H1 (cell line): ENCODE results near the gene NAGA. TPM values are rescaled to one million over a fixed set of nuclear protein-coding genes. Genes with fewer than 3 reads are reported as not detected.

ENCODE experiments used
- CTCF ChIA-PET: fragments of 300-600 bp; sonication (Branson Sonifier 250); formaldehyde crosslinking; loops from one replicate; lab custom pipeline; 2021; ENCODE audit not compliant: partially characterized antibody; lab: Charles Lee
- POLR2A ChIA-PET: fragments of 300-600 bp; sonication (Branson Sonifier 250); formaldehyde crosslinking; loops from one replicate; lab custom pipeline; 2021; ENCODE audit warnings: inconsistent platforms; ENCODE audit not compliant: partially characterized antibody; lab: Charles Lee
- DNase-seq, 2 experiments: peaks; one replicate each; pipeline versions ENCODE4 v3.0.0 to v3.0.0-alpha.2; 2010 to 2022; ENCODE audit warnings: low spot score in 2 of 2, low read depth in 1 of 2, mixed read lengths in 1 of 2
- FAIRE-seq: peaks from 2 replicates; lab custom pipeline; 2011; peaks lifted over from hg19 to GRCh38; lab: Jason Lieb, UNC
- H2AFZ ChIP-seq: 2 replicates; pipeline ENCODE4 v1.8.1; 2012; ENCODE audit warnings: low read length, inconsistent platforms
- H2AK5ac ChIP-seq: 2 replicates; pipeline ENCODE4 v1.6.1; 2013; ENCODE audit warnings: low read depth, low read length
- H2BK120ac ChIP-seq: replicated peaks from 2 replicates; pipeline ENCODE3; 2013; ENCODE audit warnings: low read depth, low read length, inconsistent platforms
- H2BK12ac ChIP-seq: 2 replicates; pipeline ENCODE4 v1.6.1; 2013; ENCODE audit warnings: low read depth, low read length
- H2BK15ac ChIP-seq: 2 replicates; pipeline ENCODE4 v1.6.1; 2013; ENCODE audit warnings: low read length
- H2BK20ac ChIP-seq: 2 replicates; pipeline ENCODE4 v1.6.1; 2013; ENCODE audit warnings: low read length
- H2BK5ac ChIP-seq: 2 replicates; pipeline ENCODE4 v1.6.1; 2013; ENCODE audit warnings: low read depth, low read length
- H3K14ac ChIP-seq: 2 replicates; pipeline ENCODE4 v1.6.1; 2013; ENCODE audit warnings: inconsistent platforms; ENCODE audit not compliant: insufficient read length
- H3K18ac ChIP-seq: 2 replicates; pipeline ENCODE4 v1.6.1; 2013; ENCODE audit warnings: low read length; ENCODE audit errors: extremely low read depth
- H3K23ac ChIP-seq: 2 replicates; pipeline ENCODE4 v1.6.1; 2013; ENCODE audit warnings: inconsistent platforms; ENCODE audit not compliant: insufficient read length
- H3K23me2 ChIP-seq: 2 replicates; pipeline ENCODE4 v1.6.1; 2013; ENCODE audit warnings: low read depth, low read length
- H3K27ac ChIP-seq: 2 replicates; pipeline ENCODE4 v1.6.1; 2011; ENCODE audit warnings: low read depth, low read length, inconsistent platforms
- H3K27me3 ChIP-seq, 4 experiments: replicated peaks in 1 of 4; 1 replicate in 1 of 4; 2 replicates in 3 of 4; pipeline versions ENCODE4 v1.6.1 to v1.8.1; 2011 to 2013; ENCODE audit warnings: low read length in 3 of 4, mild to moderate bottlenecking in 3 of 4, inconsistent platforms in 2 of 4, mixed read lengths in 2 of 4, moderate library complexity in 1 of 4; ENCODE audit not compliant: control insufficient read depth in 3 of 4, insufficient read depth in 3 of 4; ENCODE audit errors: extremely low read depth in 1 of 4
- H3K36me3 ChIP-seq, 4 experiments: 2 replicates each; pipeline versions ENCODE4 v1.6.1 to v1.8.1; 2011 to 2013; ENCODE audit warnings: mild to moderate bottlenecking in 4 of 4, low read length in 3 of 4, moderate library complexity in 2 of 4, control low read depth in 1 of 4, inconsistent platforms in 1 of 4; ENCODE audit not compliant: insufficient read depth in 4 of 4, control insufficient read depth in 2 of 4
- H3K4ac ChIP-seq: replicated peaks from 2 replicates; pipeline ENCODE3; 2013; ENCODE audit warnings: low read length, low read depth, mixed read lengths, inconsistent platforms; ENCODE audit not compliant: insufficient read length
- H3K4me1 ChIP-seq, 4 experiments: replicated peaks in 1 of 4; 1 replicate in 1 of 4; 2 replicates in 3 of 4; pipeline versions ENCODE4 v1.6.1 to v1.8.1; 2011 to 2013; ENCODE audit warnings: low read length in 3 of 4, inconsistent platforms in 2 of 4, mixed read lengths in 1 of 4; ENCODE audit not compliant: insufficient read depth in 4 of 4, control insufficient read depth in 3 of 4
- H3K4me2 ChIP-seq, 2 experiments: 2 replicates each; pipeline versions ENCODE4 v1.6.1 to v1.8.1; 2011 to 2013; ENCODE audit warnings: low read depth in 2 of 2, low read length in 2 of 2, control low read depth in 1 of 2, inconsistent platforms in 1 of 2, mild to moderate bottlenecking in 1 of 2; ENCODE audit not compliant: insufficient read depth in 1 of 2
- H3K4me3 ChIP-seq, 4 experiments: fragments of 200-600, 300-600 bp in 1 of 4; sonication (generic), shearing (Covaris generic), sonication (Bioruptor Twin) in 1 of 4; 2 replicates each; pipeline versions ENCODE4 v1.5.1 to v1.8.1; 2011 to 2016; ENCODE audit warnings: low read length in 4 of 4, low read depth in 3 of 4, control low read depth in 2 of 4, inconsistent platforms in 2 of 4, mild to moderate bottlenecking in 2 of 4, mixed read lengths in 1 of 4, moderate library complexity in 1 of 4; ENCODE audit not compliant: insufficient read depth in 2 of 4; ENCODE audit errors: extremely low read depth in 1 of 4
- H3K56ac ChIP-seq: replicated peaks from 2 replicates; pipeline ENCODE3; 2013; ENCODE audit warnings: low read depth, mild to moderate bottlenecking, mixed read lengths, low read length, inconsistent platforms; ENCODE audit not compliant: insufficient read length
- H3K79me1 ChIP-seq: 2 replicates; pipeline ENCODE4 v1.6.1; 2013; ENCODE audit warnings: low read depth, low read length, control low read depth
- H3K79me2 ChIP-seq, 2 experiments: 2 replicates each; pipeline versions ENCODE4 v1.6.1 to v1.8.1; 2012 to 2013; ENCODE audit warnings: low read length in 2 of 2, mild to moderate bottlenecking in 2 of 2, inconsistent platforms in 1 of 2; ENCODE audit not compliant: insufficient read depth in 2 of 2, control insufficient read depth in 1 of 2
- H3K9ac ChIP-seq, 4 experiments: replicated peaks in 1 of 4; 1 replicate in 1 of 4; 2 replicates in 3 of 4; pipeline versions ENCODE4 v1.6.1 to v1.8.1; 2011 to 2013; ENCODE audit warnings: low read depth in 3 of 4, low read length in 3 of 4, control low read depth in 2 of 4, mild to moderate bottlenecking in 2 of 4, moderate library complexity in 2 of 4, inconsistent platforms in 1 of 4; ENCODE audit errors: extremely low read depth in 1 of 4
- H3K9me3 ChIP-seq, 2 experiments: 2 replicates each; pipeline versions ENCODE4 v1.6.1 to v1.8.1; 2012 to 2013; ENCODE audit warnings: mild to moderate bottlenecking in 2 of 2, moderate library complexity in 2 of 2, control low read depth in 1 of 2, inconsistent platforms in 1 of 2, low read depth in 1 of 2, low read length in 1 of 2, mixed read lengths in 1 of 2; ENCODE audit not compliant: insufficient read depth in 2 of 2
- H4K20me1 ChIP-seq, 2 experiments: replicated peaks in 1 of 2; 2 replicates each; pipeline versions ENCODE3 to v1.8.1; 2011 to 2013; ENCODE audit warnings: inconsistent platforms in 2 of 2, low read length in 2 of 2, mild to moderate bottlenecking in 1 of 2; ENCODE audit not compliant: insufficient read depth in 2 of 2, control insufficient read depth in 1 of 2
- H4K5ac ChIP-seq: 2 replicates; pipeline ENCODE4 v1.6.1; 2013; ENCODE audit warnings: low read length, low read depth, mixed read lengths, inconsistent platforms; ENCODE audit not compliant: insufficient read length
- H4K8ac ChIP-seq: 2 replicates; pipeline ENCODE4 v1.8.0; 2013; ENCODE audit warnings: mild to moderate bottlenecking, moderate library complexity, low read length, inconsistent platforms; ENCODE audit not compliant: insufficient read depth; ENCODE audit errors: extremely low read depth
- H4K91ac ChIP-seq: replicated peaks from 2 replicates; pipeline ENCODE3; 2013; ENCODE audit warnings: low read length, mixed read lengths, inconsistent platforms; ENCODE audit not compliant: insufficient read length
- E2F6 ChIP-seq: IDR thresholded peaks from 2 replicates; pipeline ENCODE4 v1.6.1; 2012; ENCODE audit warnings: inconsistent platforms
- WGBS, 2 experiments: shearing (Covaris generic) in 1 of 2; methylation state at CpG; one replicate each; pipeline versions ENCODE4 v1.1.6 to v1.1.7; 2013 to 2015; ENCODE audit warnings: low lambda C conversion rate in 2 of 2, mixed read lengths in 2 of 2, inconsistent platforms in 1 of 2, low coverage in 1 of 2, missing lambda C conversion rate in 1 of 2; ENCODE audit not compliant: insufficient replicate concordance in 2 of 2, insufficient coverage in 1 of 2, insufficient read length in 1 of 2; ENCODE audit errors: extremely low coverage in 1 of 2, missing lambda C conversion rate in 1 of 2; 5-methylcytosine and 5-hydroxymethylcytosine counted together
- polyA plus RNA-seq, 7 experiments: library from polyadenylated mRNA; depleted of rRNA in 3 of 7; stranded (reverse) in 5 of 7; unstranded in 2 of 7; fragments of >200 nt in 5 of 7; fragments of 200-250 nt in 2 of 7; gene quantifications; 1 replicate in 5 of 7; 2 replicates in 1 of 7; 4 replicates in 1 of 7; pipeline versions ENCODE4 v1.2.1 to v1.2.3, GENCODE V29; 2011 to 2013; ENCODE audit warnings: missing spikeins in 2 of 7, mixed read lengths in 2 of 7
- total RNA-seq: library from RNA; stranded (reverse); fragmentation: NEBNext Ultra II Directional; extraction: Animal tissue kit (Norgen Biotek cat#: 25700); gene quantifications from 2 replicates; pipeline ENCODE4 v1.2.1, GENCODE V29; 2021

NAGA gene
- total and polyA plus RNA-seq, 2 of the 8 experiments (the other 6 are each of a cell fraction or from before 2014, with no cell fraction given) = 14.8 to 30.7 TPM

- Histone ChIP-seq H3K23ac (no peak overlapping the region), H3K9me3 (peaks cover 11 to 16% of the 10 kb centered on the region in 2 experiments; a peak in 3 of 4 replicates), H4K8ac (no peak overlapping the region), H3K9ac (no peak overlapping the region), H4K91ac (no peak overlapping the region), H3K4me1 (no peaks in the 10 kb centered on the region), H2BK20ac (no peak overlapping the region), H3K36me3 (no peaks in the 10 kb centered on the region), H2BK120ac (no peak overlapping the region), H3K23me2 (no peaks in the 10 kb centered on the region), H2AK5ac (no peak overlapping the region), H2BK12ac (no peak overlapping the region), H2BK15ac (no peak overlapping the region), H3K79me1 (no peaks in the 10 kb centered on the region), H3K56ac (no peak overlapping the region), H3K4ac (no peak overlapping the region), H4K5ac (no peak overlapping the region), H3K4me2 (no peak overlapping the region), H2BK5ac (no peak overlapping the region), H3K18ac (no peak overlapping the region), H4K20me1 (no peaks in the 10 kb centered on the region), H3K14ac (no peak overlapping the region), H3K27me3 (no peaks in the 10 kb centered on the region; a peak in 1 of 7 replicates), H3K4me3 (no peak overlapping the region), H3K79me2 (no peaks in the 10 kb centered on the region), H3K27ac (no peak overlapping the region), H2AFZ (no peak overlapping the region)
- ChIA-PET CTCF (interaction anchor here (0.9 to 1.2 kb wide), 2 partner anchors 38 to 67 kb away, joined by 3 to 4 read pairs; no protein-coding TSS in a partner anchor), POLR2A (no interaction called here)
- 76% methylated on average over 5 of the region's 5 CpGs; no CpG with 5 or more reads in 1 of the 2 experiments for WGBS, 2 experiments
- FAIRE-seq (no peak), DNase-seq (no peak)
- TF ChIP-seq E2F6 = no peak
Measured at GRCh38 chr22:42033263-42034181, 37.1 kb downstream of the NAGA start.
